BJ (cell line): ENCODE results near the gene PCDHGB3. TPM values are rescaled to one million over a fixed set of nuclear protein-coding genes. Genes with fewer than 3 reads are reported as not detected.
"Not testable (repeated sequence)": the region's sequence is repeated elsewhere in the genome, so short reads cannot be mapped to it uniquely, and the experiment has no call there.

Experiments
- CTCF ChIA-PET: fragments of 350-600 bp; formaldehyde crosslinking; extraction: SDS; loops from one replicate; lab custom pipeline; 2021; ENCODE audit warnings: antibody characterized with exemption, inconsistent platforms; lab: Yijun Ruan, JAX
- POLR2A ChIA-PET: fragments of 300-600 bp; sonication (Branson Sonifier 250); formaldehyde crosslinking; extraction: SDS; loops from one replicate; lab custom pipeline; 2021; ENCODE audit warnings: antibody characterized with exemption; lab: Charles Lee
- DNase-seq: peaks from one replicate; pipeline ENCODE4 v3.0.0-alpha.2; 2011; ENCODE audit warnings: low read depth
- H3K27me3 ChIP-seq: 2 replicates; pipeline ENCODE4 v1.6.0; 2011; ENCODE audit warnings: low read length; ENCODE audit not compliant: control insufficient read depth, insufficient read depth
- H3K36me3 ChIP-seq: 2 replicates; pipeline ENCODE4 v1.5.1; 2011; ENCODE audit warnings: low read length; ENCODE audit not compliant: control insufficient read depth, insufficient read depth
- H3K4me3 ChIP-seq: 2 replicates; pipeline ENCODE4 v1.5.1; 2011; ENCODE audit warnings: low read depth, mild to moderate bottlenecking, control low read depth, low read length
- polyA plus RNA-seq: library from polyadenylated mRNA; depleted of rRNA; stranded (reverse); fragments of >200 nt; gene quantifications from 2 replicates; pipeline ENCODE4 v1.2.3, GENCODE V29; 2011
- TF ChIP-seq, protein P1 (sequence below): IDR thresholded peaks from 2 replicates; pipeline ENCODE4 v1.5.1; 2011; ENCODE audit warnings: low read depth, mild to moderate bottlenecking, control low read depth, inconsistent platforms, low read length, moderate library complexity; ENCODE audit not compliant: insufficient read depth

PCDHGB3 gene
- polyA plus RNA-seq, 1 experiment, result 3.0 TPM

DNA sequence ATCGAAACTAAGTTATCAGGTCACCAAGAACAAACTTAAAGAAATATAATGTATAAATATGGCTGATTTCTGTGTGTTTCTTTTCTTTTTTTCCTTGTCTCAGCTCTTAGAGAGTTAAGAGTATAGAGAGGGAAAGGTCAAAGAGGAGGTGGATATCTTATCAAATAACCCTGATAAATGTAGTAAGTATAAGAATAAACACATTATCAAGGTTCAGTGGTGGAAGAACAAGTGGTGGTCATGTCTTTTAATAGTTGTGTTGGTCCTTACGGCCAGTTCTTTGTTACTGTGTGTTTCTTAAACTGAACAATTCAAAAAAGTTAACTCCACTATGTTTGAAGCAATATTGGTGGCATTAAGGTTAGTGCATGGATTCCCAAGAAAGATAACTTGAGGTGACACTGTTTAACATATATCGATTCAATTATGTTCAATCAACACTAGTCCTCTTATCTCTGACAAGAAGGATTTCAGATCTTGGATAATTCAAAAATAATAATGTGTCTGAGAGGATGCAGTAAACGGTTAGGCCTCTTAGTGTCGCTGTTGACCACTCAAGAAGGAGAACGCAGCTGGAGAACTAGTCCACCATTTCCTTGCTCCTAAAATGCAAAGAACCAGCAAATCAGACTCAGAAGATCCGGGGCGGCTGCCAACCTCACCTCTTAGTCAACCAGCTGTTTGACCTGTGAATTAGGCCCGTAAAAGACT, 26.6 kb upstream of the PCDHGB3 start, which contains the start of gene PCDHGA3:
Gene PCDHGA3 (plus strand): TSS at position 588 of the 711 bp plus-strand sequence. CDS start 205 bp downstream, outside the sequence.
- ChIA-PET POLR2A (no interaction called here), CTCF (interaction anchor here (0.8 to 3.4 kb wide), 14 partner anchors 9 to 224 kb away, joined by 3 to 17 read pairs (median 6); partner anchors contain the start of genes PCDHGA1, PCDHGA12, PCDHGA4 and PCDHGB2)
- Histone ChIP-seq H3K36me3 (no peaks in the 10 kb centered on the region), H3K4me3 (peak within 1 kb of the TSS; percentile 18), H3K27me3 (no peaks in the 10 kb centered on the region)
- TF ChIP-seq, protein P1, sequence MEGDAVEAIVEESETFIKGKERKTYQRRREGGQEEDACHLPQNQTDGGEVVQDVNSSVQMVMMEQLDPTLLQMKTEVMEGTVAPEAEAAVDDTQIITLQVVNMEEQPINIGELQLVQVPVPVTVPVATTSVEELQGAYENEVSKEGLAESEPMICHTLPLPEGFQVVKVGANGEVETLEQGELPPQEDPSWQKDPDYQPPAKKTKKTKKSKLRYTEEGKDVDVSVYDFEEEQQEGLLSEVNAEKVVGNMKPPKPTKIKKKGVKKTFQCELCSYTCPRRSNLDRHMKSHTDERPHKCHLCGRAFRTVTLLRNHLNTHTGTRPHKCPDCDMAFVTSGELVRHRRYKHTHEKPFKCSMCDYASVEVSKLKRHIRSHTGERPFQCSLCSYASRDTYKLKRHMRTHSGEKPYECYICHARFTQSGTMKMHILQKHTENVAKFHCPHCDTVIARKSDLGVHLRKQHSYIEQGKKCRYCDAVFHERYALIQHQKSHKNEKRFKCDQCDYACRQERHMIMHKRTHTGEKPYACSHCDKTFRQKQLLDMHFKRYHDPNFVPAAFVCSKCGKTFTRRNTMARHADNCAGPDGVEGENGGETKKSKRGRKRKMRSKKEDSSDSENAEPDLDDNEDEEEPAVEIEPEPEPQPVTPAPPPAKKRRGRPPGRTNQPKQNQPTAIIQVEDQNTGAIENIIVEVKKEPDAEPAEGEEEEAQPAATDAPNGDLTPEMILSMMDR, result peak; percentile 42; the same call in 1 of the 2 replicates
- no peak for DNase-seq

DNA sequence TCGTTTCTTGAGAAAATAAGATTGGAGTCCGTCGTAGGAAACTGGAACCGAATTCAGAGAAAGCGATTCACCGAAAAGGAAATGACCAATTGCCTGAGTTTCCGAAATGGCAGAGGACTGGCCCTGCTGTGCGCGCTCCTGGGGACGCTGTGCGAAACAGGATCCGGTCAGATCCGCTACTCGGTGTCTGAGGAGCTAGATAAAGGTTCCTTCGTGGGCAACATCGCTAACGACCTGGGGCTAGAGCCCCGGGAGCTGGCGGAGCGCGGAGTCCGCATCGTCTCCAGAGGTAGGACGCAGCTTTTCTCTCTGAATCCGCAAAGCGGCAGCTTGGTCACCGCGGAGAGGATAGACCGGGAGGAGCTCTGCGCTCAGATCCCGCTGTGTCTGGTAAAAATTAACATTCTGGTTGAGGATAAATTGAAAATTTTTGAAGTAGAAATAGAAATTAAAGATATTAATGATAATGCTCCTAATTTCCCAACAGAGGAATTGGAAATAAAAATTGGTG, 26.0 kb upstream of the PCDHGB3 start:
- Histone ChIP-seq H3K27me3 (no peaks in the 10 kb centered on the region), H3K4me3 (peak overlapping the region; percentile 18), H3K36me3 (no peaks in the 10 kb centered on the region)
- TF ChIP-seq, protein P1, result no peak
- POLR2A ChIA-PET, result no interaction called here
- CTCF ChIA-PET, result interaction anchor here (0.6 to 3.4 kb wide), 13 partner anchors 9 to 223 kb away, joined by 3 to 17 read pairs (median 8); partner anchors contain the start of genes PCDHGA1, PCDHGA12, PCDHGA4 and PCDHGB3
- no peak for DNase-seq

DNA sequence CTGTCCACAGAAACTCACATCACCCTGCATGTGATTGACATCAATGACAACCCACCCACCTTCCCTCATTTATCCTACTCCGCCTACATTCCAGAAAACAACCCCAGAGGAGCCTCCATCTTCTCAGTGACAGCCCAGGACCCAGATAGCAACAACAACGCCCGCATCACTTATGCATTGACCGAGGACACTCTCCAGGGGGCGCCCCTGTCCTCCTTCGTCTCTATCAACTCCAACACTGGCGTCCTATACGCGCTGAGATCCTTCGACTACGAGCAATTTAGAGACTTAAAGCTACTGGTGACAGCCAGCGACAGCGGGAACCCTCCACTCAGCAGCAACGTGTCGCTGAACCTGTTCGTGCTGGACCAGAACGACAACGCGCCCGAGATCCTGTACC, 24.7 kb upstream of the PCDHGB3 start:
- ChIA-PET POLR2A (no interaction called here), CTCF (no interaction called here)
- TF ChIP-seq, protein P1, result no peak
- DNase-seq, result no peak
- no peaks in the 10 kb centered on the region for H3K27me3 ChIP-seq
- no peak overlapping the region for H3K4me3 ChIP-seq
- no peaks in the 10 kb centered on the region for H3K36me3 ChIP-seq

DNA sequence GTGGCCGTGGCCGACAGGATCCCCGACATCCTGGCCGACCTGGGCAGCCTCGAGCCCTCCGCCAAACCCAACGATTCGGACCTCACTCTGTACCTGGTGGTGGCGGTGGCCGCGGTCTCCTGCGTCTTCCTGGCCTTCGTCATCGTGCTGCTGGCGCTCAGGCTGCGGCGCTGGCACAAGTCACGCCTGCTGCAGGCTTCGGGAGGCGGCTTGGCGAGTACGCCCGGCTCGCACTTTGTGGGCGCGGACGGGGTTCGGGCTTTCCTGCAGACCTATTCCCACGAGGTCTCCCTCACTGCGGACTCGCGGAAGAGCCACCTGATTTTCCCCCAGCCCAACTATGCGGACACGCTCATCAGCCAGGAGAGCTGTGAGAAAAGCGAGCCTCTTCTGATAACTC, 24.0 kb upstream of the PCDHGB3 start:
- POLR2A ChIA-PET, H3K27me3 ChIP-seq, H3K36me3 ChIP-seq, DNase-seq, H3K4me3 ChIP-seq: not testable (repeated sequence)
- CTCF ChIA-PET, result interaction anchor here (1.2 kb wide), 1 partner anchor 9 kb away, joined by 4 read pairs; the partner anchor contains the start of gene PCDHGA4

DNA sequence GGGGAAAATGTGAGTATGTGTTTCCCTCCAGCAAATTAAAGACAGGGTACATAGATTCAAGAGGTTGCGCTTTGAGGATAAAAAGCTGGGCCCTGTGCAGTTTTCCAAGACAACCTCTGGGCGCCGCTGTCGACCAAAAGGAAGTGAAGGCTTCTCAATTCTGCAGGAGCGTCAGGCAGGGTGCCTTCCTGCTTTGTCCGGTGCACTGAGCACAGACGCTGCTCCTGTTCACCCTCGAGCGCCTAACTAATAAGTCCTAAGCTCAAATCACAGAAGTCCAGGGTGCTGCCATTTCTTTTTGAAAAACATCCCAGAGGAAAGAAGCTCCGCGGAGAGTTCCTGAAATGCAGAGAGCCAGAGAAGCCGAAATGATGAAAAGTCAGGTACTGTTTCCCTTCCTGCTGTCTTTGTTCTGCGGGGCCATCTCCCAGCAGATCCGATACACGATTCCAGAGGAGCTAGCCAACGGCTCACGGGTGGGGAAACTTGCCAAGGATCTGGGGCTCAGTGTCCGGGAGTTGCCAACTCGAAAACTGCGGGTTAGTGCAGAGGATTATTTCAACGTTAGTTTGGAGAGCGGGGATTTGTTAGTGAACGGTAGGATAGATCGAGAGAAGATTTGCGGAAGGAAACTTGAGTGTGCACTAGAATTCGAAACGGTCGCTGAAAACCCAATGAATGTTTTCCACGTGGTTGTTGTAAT, 20.0 kb upstream of the PCDHGB3 start, which contains the start of gene PCDHGB1:
Gene PCDHGB1 (plus strand): TSS at position 183 of the 703 bp plus-strand sequence. CDS start 162 bp downstream, at position 345.
- TF ChIP-seq, protein P1, result peak; percentile 76
- H3K4me3 ChIP-seq, result peak within 1 kb of the TSS; percentile 32
- POLR2A ChIA-PET, result no interaction called here
- DNase-seq, result no peak
- H3K27me3 ChIP-seq, result no peaks in the 10 kb centered on the region
- no peaks in the 10 kb centered on the region for H3K36me3 ChIP-seq
- CTCF ChIA-PET, result interaction anchor here (0.6 to 3.1 kb wide), 21 partner anchors 8 to 217 kb away, joined by 3 to 20 read pairs (median 4); partner anchors contain the start of genes PCDHGA1, PCDHGA10, PCDHGA2 and PCDHGA5
